Vagina (tissue), 2 donors: ENCODE results near the gene KLHDC8A.

Experiments
- CTCF ChIP-seq, 3 experiments: fragments of 450-650 bp in 2 of 3; fragments of 200-600 bp in 1 of 3; sonication (generic) in 1 of 3; IDR thresholded peaks; one replicate each; pipeline ENCODE4 v1.5.1; 2017 to 2019; ENCODE audit warnings: antibody characterized with exemption in 3 of 3, mild to moderate bottlenecking in 2 of 3, moderate library complexity in 2 of 3
- POLR2A ChIP-seq, 2 donors: fragments of 450-650 bp; IDR thresholded peaks; one replicate each; pipeline ENCODE4 v1.6.1; 2017; ENCODE audit warnings: antibody characterized with exemption in 2 of 2, mild to moderate bottlenecking in 2 of 2, moderate library complexity in 2 of 2

GRCh38 chr1:205317311-205317917 is 39.3 kb downstream of the KLHDC8A start:
- TF ChIP-seq CTCF (IDR thresholded peaks at IDR 0.05), result no peak
- TF ChIP-seq POLR2A (IDR thresholded peaks at IDR 0.05), result no peak
